Measurements from ENCODE around the gene PTPRM.

PTPRM gene

GRCh38 chr18:8174771-8175170 lies 607.7 kb downstream of the PTPRM start:
- DNase-seq (ENCODE audit: low spot score), result no peak

- no peak for DNase-seq (ENCODE audit: low spot score)
These were observed 608.5 kb downstream of the PTPRM start for GRCh38 chr18:8175501-8176061.

- no peak for DNase-seq (ENCODE audit: low spot score)
These were observed 609.0 kb downstream of the PTPRM start for GRCh38 chr18:8176109-8176508.

GRCh38 chr18:8176554-8176953 lies 609.4 kb downstream of the PTPRM start:
- no peak for DNase-seq (ENCODE audit: low spot score)

GRCh38 chr18:8177330-8178016 lies 610.4 kb downstream of the PTPRM start:
- no peak for DNase-seq (ENCODE audit: low spot score)

GRCh38 chr18:8186413-8186812 lies 619.3 kb downstream of the PTPRM start:
- DNase-seq (ENCODE audit: low spot score), result no peak

GRCh38 chr18:8188184-8188583 lies 621.1 kb downstream of the PTPRM start:
- DNase-seq (ENCODE audit: low spot score), result no peak

GRCh38 chr18:8190980-8191379 lies 623.9 kb downstream of the PTPRM start:
- no peak for DNase-seq (ENCODE audit: low spot score)

- no peak for DNase-seq (ENCODE audit: low spot score)
These were observed 627.3 kb downstream of the PTPRM start for GRCh38 chr18:8194431-8194830.

- no peak for DNase-seq (ENCODE audit: low spot score)
These were observed 629.1 kb downstream of the PTPRM start for GRCh38 chr18:8196238-8196637.

GRCh38 chr18:8197499-8197898 lies 630.4 kb downstream of the PTPRM start:
- DNase-seq (ENCODE audit: low spot score), result no peak

- DNase-seq (ENCODE audit: low spot score), result no peak
These were observed 640.9 kb downstream of the PTPRM start for GRCh38 chr18:8207996-8208395.

- DNase-seq (ENCODE audit: low spot score), result no peak
These were observed 641.6 kb downstream of the PTPRM start for GRCh38 chr18:8208716-8209115.

GRCh38 chr18:8212896-8213780 lies 646.0 kb downstream of the PTPRM start:
- no peak for DNase-seq (ENCODE audit: low spot score)

GRCh38 chr18:8215741-8216140 lies 648.6 kb downstream of the PTPRM start:
- DNase-seq (ENCODE audit: low spot score), result no peak

- no peak for DNase-seq (ENCODE audit: low spot score)
These were observed 650.0 kb downstream of the PTPRM start for GRCh38 chr18:8217051-8217564.

GRCh38 chr18:8218197-8218596 lies 651.1 kb downstream of the PTPRM start:
- no peak for DNase-seq (ENCODE audit: low spot score)

GRCh38 chr18:8221452-8221851 lies 654.3 kb downstream of the PTPRM start:
- DNase-seq (ENCODE audit: low spot score), result no peak

GRCh38 chr18:8224576-8224975 lies 657.5 kb downstream of the PTPRM start:
- no peak for DNase-seq (ENCODE audit: low spot score)

- DNase-seq (ENCODE audit: low spot score), result no peak
These were observed 661.9 kb downstream of the PTPRM start for GRCh38 chr18:8229040-8229439.

GRCh38 chr18:8229787-8230186 lies 662.7 kb downstream of the PTPRM start:
- DNase-seq (ENCODE audit: low spot score), result no peak

- DNase-seq (ENCODE audit: low spot score), result no peak
These were observed 664.2 kb downstream of the PTPRM start for GRCh38 chr18:8231316-8231715.

GRCh38 chr18:8232791-8233190 lies 665.7 kb downstream of the PTPRM start:
- DNase-seq (ENCODE audit: low spot score), result no peak
